ENCODE data around the gene WFS1.

The WFS1 gene

DNA sequence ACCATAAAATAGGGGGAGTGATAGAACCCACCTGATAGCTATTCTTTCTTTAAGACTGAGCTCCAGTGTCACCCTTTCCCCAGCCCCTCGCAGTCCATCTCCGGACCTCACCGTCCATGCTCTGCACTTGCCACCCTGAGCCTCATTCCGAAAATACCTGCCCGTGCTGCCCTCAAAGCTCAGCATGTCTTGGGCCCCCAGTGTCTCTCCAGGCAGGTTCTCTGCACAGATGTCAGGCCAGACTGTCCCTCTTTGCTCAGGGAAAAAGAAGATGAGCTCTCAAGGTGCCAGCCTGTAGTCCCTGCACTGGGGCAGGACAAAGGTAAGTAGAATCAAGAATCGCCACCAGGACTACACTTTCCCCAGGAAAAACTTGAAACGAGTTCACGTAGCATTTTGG is 9.8 kb upstream of the WFS1 start:
- DNase-seq (ENCODE audit: low read depth) = no peak

- no peak for DNase-seq (ENCODE audit: low read depth)
Measured at GRCh38 chr4:6262176-6262575, 7.5 kb upstream of the WFS1 start.

DNA sequence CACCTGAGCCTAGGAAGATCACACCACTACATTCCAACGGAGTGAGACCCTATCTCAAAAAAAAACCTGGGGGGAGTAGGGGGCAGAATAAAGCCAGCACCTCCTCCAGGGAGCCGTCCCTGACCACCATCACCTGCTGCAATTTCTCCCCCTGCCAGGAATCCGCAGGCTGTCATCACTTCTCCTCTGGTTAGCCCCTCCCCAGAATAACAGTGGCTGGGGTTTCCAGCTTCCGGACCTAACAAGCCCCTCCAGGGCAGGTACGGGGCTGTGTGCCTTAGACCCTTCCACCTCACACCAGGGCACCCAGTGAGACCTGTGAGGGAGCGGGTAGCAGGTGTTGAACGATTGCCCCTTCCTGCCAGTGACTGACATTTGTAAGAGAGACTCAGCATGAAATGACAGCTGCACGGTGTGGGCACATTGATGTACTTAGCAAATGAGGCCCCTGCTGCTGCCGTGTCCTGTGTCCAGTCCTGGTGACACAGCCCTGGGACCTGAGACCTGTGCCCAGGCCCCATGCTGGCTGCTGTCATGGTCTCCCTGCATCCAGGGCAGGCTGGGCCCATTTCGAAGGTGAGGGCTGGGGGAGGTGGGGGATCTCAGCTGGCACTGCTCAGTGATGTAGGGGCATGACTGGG is 6.7 kb upstream of the WFS1 start:
- DNase-seq (ENCODE audit: low read depth) = no peak

DNA sequence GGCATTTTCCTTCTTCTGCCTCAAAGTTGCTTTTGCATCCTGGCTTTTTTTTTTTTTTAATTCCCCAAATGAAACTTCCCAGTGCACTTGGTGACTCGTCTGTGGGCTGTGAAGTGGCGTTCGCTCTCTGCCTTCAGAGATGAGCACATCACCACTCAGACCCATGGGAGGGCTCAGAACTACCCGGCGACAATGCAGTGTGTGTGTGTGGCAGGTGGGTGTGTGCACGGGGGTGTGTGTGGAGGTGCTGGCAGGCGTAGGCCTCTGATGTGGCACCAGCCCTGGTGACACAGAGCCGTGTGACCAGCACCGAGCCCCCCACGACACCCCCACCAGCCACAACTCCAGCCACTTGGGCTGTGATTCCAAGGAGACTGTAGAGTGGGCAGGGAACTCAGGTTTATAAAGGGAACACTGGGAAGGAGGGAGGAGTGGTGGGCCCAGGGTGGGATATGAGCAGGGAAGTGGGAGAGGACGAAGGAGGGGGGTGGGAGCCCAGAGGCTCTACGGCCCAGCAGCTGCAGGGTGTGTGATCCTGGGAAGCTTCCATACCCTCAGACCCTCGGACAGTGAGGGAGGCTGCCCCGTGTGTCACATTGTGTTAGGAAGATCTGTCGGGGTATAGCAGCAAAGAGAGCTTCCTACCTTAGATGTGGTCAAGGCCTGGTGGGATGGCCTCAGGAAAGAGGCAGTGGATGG is 6.0 kb upstream of the WFS1 start:
- DNase-seq (ENCODE audit: low read depth) = no peak

DNA sequence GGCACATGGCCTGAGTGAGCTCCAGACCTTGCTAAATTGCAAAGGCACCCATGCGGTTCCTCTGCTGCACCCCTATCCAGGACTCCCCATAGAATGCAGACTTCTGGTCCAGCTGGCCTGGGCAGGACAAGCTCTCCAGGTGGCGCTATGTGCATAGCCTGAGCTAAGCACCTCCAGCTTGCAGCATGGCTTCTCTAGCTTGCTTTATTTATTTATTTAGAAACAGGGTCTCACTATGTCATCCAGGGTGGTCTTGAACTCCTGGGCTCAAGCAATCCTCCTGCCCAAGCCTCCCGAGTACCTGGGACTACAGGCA is 5.5 kb upstream of the WFS1 start:
- no peak for DNase-seq (ENCODE audit: low read depth)

- DNase-seq (ENCODE audit: low read depth) = no peak
Measured at GRCh38 chr4:6265546-6265945, 4.1 kb upstream of the WFS1 start.

- no peak for DNase-seq (ENCODE audit: low read depth)
Measured at GRCh38 chr4:6267573-6267972, 2.1 kb upstream of the WFS1 start.

DNA sequence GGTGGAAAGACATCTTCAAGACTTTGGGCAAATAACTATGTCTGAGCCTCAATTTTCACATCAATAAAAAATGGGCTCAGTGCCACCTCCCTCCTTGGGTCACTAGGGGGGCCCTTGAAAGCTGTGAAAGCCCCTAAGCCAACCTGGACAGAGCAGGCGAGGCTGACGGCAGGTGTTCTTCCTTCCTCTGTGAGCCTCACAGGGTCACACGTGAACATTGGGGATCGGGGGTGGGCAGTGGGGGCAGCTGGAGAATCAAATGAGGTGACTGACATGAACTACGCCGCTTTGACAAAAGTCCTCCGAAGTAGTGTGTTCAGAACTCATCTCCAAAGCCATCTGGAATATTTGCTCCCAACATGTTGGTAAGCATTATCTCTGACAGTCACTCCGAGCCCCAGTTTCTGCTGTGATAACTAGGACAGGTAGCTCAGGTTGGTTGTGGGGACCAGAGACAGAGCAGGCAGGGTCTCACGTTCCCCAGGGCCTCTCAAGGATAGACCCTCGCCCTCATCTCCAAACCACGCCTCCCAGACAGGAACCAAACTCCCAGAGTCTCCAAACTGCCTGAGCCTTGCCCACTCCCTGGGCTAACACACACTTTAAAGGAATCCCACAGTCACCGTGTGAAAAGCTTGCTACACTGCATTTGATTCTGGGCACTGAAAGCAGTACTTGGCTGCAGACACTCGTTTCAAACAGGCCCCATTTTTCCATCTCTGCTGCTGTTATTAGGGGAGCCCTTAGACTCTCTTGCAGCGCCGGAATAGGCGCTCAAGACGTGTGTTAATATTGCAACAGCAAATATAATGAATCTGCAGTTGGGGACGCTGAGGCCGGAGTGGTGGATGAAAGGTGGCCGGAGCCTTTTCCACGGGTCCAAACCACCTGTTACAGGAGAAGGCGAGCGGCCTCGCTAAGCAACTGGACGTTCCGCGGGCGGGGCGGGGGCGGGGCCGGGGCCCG is 717 bp upstream of the WFS1 start:
- DNase-seq (ENCODE audit: low read depth) = no peak

- DNase-seq (ENCODE audit: low read depth) = no peak
Measured at GRCh38 chr4:6270636-6271121, 1.0 kb downstream of the WFS1 start.

DNA sequence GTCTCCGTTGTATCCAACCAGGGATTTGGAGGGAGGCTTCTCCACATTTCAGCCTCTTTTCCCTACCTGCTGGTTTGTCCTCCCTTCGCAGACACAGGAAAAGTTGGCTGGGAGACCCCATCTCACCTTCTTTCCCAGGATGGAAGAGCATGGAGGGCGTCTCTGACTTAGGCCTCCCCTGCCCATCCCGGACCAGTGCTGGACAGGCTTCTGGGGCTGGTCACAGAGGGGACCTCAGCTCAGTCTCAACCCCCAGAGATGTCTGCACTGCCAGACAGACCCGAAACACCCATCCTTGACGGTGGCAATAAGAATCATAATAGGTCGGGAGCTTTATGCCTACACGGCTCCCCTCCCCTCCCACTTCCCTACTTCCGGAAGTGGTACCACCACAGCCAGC is 1.6 kb downstream of the WFS1 start:
- DNase-seq (ENCODE audit: low read depth) = no peak

DNA sequence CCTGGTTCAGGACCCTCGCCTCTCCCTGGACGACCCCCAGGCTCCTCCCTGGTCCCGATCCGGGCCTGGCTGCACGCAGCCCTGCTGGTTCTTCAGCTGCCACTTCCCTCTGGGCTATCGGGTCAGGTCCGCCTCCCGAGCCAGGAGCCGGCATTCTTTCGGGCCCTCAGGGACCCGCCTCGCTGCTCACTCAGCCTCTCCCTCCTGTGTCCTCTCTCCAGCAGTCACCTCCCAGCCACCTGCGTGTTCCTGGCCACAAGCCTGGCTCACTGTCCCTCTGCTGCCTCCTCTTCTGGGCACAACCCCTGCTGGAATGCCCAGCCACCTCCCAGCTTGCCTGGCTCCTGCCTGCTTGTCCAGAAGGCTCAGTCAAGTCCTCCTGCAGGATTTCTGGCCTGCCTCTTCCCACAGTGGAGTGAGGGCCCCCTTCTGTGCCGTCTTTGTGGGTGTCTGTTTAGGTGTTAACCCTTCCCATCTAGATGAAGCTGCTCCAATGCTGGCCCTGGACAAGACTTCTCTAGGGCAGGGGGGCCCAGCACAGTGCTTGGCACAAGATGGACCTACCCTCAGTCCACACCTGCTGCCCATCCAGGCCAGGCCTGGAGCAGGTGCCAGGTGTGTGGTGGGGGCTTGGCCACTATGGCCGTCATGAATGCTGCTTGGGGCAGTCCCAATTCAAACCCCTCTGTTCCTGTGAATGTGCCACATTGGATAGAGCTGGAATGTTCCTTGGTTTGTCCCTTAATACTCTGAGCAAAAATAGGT is 2.2 kb downstream of the WFS1 start:
- DNase-seq (ENCODE audit: low read depth) = no peak

DNA sequence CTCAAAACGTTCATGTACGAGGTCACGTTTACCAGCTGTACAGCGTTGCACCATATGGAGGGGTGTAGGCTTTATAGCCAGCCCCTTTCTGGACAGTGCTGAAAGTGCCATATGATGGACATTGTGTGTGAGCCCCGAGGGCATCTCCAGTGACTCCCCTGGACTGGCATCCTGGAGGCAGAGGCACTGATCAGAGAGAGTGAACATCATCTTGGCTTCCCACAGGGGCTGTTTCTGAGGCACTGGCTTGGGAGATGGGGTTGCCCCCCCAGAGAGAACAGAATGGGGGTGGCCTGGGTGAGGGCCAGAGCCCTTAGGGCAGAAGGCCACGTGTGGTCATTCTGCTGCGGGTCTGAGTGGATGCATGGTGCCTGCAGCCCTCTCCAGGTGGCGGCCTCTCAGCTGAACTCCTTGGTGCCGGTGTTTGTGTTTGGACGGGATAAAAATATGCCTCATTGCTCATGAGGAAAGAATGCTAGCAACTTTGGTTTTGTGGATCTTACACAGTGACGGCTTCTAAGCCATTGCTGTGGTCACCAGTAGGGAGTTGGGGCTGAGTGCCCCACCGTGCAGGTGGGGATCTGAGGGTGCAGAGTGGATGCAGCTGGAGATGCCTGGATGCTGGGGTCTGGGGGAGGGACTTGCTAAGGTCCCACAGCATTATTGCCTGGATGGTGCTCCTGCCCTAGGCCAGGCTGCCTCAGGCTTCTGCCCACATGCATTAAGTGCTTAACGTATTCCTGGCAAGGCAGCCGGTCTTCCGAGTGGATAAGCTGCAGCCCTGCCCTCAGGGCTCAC is 3.4 kb downstream of the WFS1 start:
- no peak for DNase-seq (ENCODE audit: low read depth)

DNA sequence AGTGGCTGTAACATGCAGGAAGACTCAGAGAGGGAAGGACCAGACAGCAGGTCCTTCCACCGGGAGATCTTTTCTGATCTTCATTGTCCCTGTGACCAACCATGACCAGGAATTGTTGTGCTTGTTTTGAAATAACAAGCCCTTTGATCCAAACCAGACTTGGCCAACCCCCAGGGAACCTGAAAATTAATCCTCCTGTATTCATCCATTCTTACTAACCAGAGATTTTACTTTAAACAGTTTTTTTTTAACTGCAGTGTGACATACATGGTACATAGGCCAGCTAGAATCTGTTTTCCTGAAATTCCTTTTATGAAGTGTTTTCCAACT is 4.0 kb downstream of the WFS1 start:
- DNase-seq (ENCODE audit: low read depth) = no peak

GRCh38 chr4:6275351-6275750 is 5.7 kb downstream of the WFS1 start:
- no peak for DNase-seq (ENCODE audit: low read depth)

- no peak for DNase-seq (ENCODE audit: low read depth)
Measured at GRCh38 chr4:6275898-6276806, 6.5 kb downstream of the WFS1 start.

DNA sequence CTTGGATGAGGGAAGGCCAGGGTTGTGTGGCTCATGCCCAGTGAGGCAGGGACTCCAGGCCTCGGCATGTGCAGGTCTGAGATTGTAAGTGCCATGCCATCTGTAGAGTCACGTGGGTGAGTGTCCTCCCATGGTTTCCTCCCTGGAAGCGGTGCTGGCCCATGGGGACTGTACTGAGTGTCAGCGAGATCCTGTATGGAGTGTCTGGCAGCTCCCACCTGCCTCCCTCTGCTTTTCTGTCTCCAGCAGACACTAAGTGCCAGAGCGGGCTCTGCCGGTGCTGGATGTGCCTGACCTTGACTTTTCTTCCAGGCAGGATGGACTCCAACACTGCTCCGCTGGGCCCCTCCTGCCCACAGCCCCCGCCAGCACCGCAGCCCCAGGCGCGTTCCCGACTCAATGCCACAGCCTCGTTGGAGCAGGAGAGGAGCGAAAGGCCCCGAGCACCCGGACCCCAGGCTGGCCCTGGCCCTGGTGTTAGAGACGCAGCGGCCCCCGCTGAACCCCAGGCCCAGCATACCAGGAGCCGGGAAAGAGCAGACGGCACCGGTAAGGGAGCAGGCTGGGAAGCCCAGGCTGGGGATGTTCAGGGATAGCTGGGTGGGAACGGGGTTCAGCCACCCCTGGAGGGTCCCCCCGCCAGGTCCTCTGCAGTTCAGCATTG is 7.6 kb downstream of the WFS1 start:
- DNase-seq (ENCODE audit: low read depth) = no peak

GRCh38 chr4:6277935-6278800 is 8.5 kb downstream of the WFS1 start:
- no peak for DNase-seq (ENCODE audit: low read depth)

- no peak for DNase-seq (ENCODE audit: low read depth)
Measured at GRCh38 chr4:6278801-6279197, 9.1 kb downstream of the WFS1 start.

All from activated gamma-delta T cell treated with anti-CD3 and anti-CD28 coated beads, Interleukin-2, amount 50 U/mL, for 16 hours (primary cell).